H1 (cell line): ENCODE results near the gene SLC5A2. TPM values are rescaled to one million over a fixed set of nuclear protein-coding genes. Genes with fewer than 3 reads are reported as not detected.

Source experiments
- CTCF ChIA-PET: fragments of 300-600 bp; sonication (Branson Sonifier 250); formaldehyde crosslinking; loops from one replicate; lab custom pipeline; 2021; ENCODE audit not compliant: partially characterized antibody; lab: Charles Lee
- POLR2A ChIA-PET: fragments of 300-600 bp; sonication (Branson Sonifier 250); formaldehyde crosslinking; loops from one replicate; lab custom pipeline; 2021; ENCODE audit warnings: inconsistent platforms; ENCODE audit not compliant: partially characterized antibody; lab: Charles Lee
- DNase-seq, 2 experiments: peaks; one replicate each; pipeline versions ENCODE4 v3.0.0 to v3.0.0-alpha.2; 2010 to 2022; ENCODE audit warnings: low spot score in 2 of 2, low read depth in 1 of 2, mixed read lengths in 1 of 2
- FAIRE-seq: peaks from 2 replicates; lab custom pipeline; 2011; peaks lifted over from hg19 to GRCh38; lab: Jason Lieb, UNC
- H2AFZ ChIP-seq: 2 replicates; pipeline ENCODE4 v1.8.1; 2012; ENCODE audit warnings: low read length, inconsistent platforms
- H2AK5ac ChIP-seq: 2 replicates; pipeline ENCODE4 v1.6.1; 2013; ENCODE audit warnings: low read depth, low read length
- H2BK120ac ChIP-seq: replicated peaks from 2 replicates; pipeline ENCODE3; 2013; ENCODE audit warnings: low read depth, low read length, inconsistent platforms
- H2BK12ac ChIP-seq: 2 replicates; pipeline ENCODE4 v1.6.1; 2013; ENCODE audit warnings: low read depth, low read length
- H2BK15ac ChIP-seq: 2 replicates; pipeline ENCODE4 v1.6.1; 2013; ENCODE audit warnings: low read length
- H2BK20ac ChIP-seq: 2 replicates; pipeline ENCODE4 v1.6.1; 2013; ENCODE audit warnings: low read length
- H2BK5ac ChIP-seq: 2 replicates; pipeline ENCODE4 v1.6.1; 2013; ENCODE audit warnings: low read depth, low read length
- H3K14ac ChIP-seq: 2 replicates; pipeline ENCODE4 v1.6.1; 2013; ENCODE audit warnings: inconsistent platforms; ENCODE audit not compliant: insufficient read length
- H3K18ac ChIP-seq: 2 replicates; pipeline ENCODE4 v1.6.1; 2013; ENCODE audit warnings: low read length; ENCODE audit errors: extremely low read depth
- H3K23ac ChIP-seq: 2 replicates; pipeline ENCODE4 v1.6.1; 2013; ENCODE audit warnings: inconsistent platforms; ENCODE audit not compliant: insufficient read length
- H3K23me2 ChIP-seq: 2 replicates; pipeline ENCODE4 v1.6.1; 2013; ENCODE audit warnings: low read depth, low read length
- H3K27ac ChIP-seq: 2 replicates; pipeline ENCODE4 v1.6.1; 2011; ENCODE audit warnings: low read depth, low read length, inconsistent platforms
- H3K27me3 ChIP-seq, 4 experiments: replicated peaks in 1 of 4; 1 replicate in 1 of 4; 2 replicates in 3 of 4; pipeline versions ENCODE4 v1.6.1 to v1.8.1; 2011 to 2013; ENCODE audit warnings: low read length in 3 of 4, mild to moderate bottlenecking in 3 of 4, inconsistent platforms in 2 of 4, mixed read lengths in 2 of 4, moderate library complexity in 1 of 4; ENCODE audit not compliant: control insufficient read depth in 3 of 4, insufficient read depth in 3 of 4; ENCODE audit errors: extremely low read depth in 1 of 4
- H3K36me3 ChIP-seq, 4 experiments: 2 replicates each; pipeline versions ENCODE4 v1.6.1 to v1.8.1; 2011 to 2013; ENCODE audit warnings: mild to moderate bottlenecking in 4 of 4, low read length in 3 of 4, moderate library complexity in 2 of 4, control low read depth in 1 of 4, inconsistent platforms in 1 of 4; ENCODE audit not compliant: insufficient read depth in 4 of 4, control insufficient read depth in 2 of 4
- H3K4ac ChIP-seq: replicated peaks from 2 replicates; pipeline ENCODE3; 2013; ENCODE audit warnings: low read length, low read depth, mixed read lengths, inconsistent platforms; ENCODE audit not compliant: insufficient read length
- H3K4me1 ChIP-seq, 4 experiments: replicated peaks in 1 of 4; 1 replicate in 1 of 4; 2 replicates in 3 of 4; pipeline versions ENCODE4 v1.6.1 to v1.8.1; 2011 to 2013; ENCODE audit warnings: low read length in 3 of 4, inconsistent platforms in 2 of 4, mixed read lengths in 1 of 4; ENCODE audit not compliant: insufficient read depth in 4 of 4, control insufficient read depth in 3 of 4
- H3K4me2 ChIP-seq, 2 experiments: 2 replicates each; pipeline versions ENCODE4 v1.6.1 to v1.8.1; 2011 to 2013; ENCODE audit warnings: low read depth in 2 of 2, low read length in 2 of 2, control low read depth in 1 of 2, inconsistent platforms in 1 of 2, mild to moderate bottlenecking in 1 of 2; ENCODE audit not compliant: insufficient read depth in 1 of 2
- H3K4me3 ChIP-seq, 4 experiments: fragments of 200-600, 300-600 bp in 1 of 4; sonication (generic), shearing (Covaris generic), sonication (Bioruptor Twin) in 1 of 4; 2 replicates each; pipeline versions ENCODE4 v1.5.1 to v1.8.1; 2011 to 2016; ENCODE audit warnings: low read length in 4 of 4, low read depth in 3 of 4, control low read depth in 2 of 4, inconsistent platforms in 2 of 4, mild to moderate bottlenecking in 2 of 4, mixed read lengths in 1 of 4, moderate library complexity in 1 of 4; ENCODE audit not compliant: insufficient read depth in 2 of 4; ENCODE audit errors: extremely low read depth in 1 of 4
- H3K56ac ChIP-seq: replicated peaks from 2 replicates; pipeline ENCODE3; 2013; ENCODE audit warnings: low read depth, mild to moderate bottlenecking, mixed read lengths, low read length, inconsistent platforms; ENCODE audit not compliant: insufficient read length
- H3K79me1 ChIP-seq: 2 replicates; pipeline ENCODE4 v1.6.1; 2013; ENCODE audit warnings: low read depth, low read length, control low read depth
- H3K79me2 ChIP-seq, 2 experiments: 2 replicates each; pipeline versions ENCODE4 v1.6.1 to v1.8.1; 2012 to 2013; ENCODE audit warnings: low read length in 2 of 2, mild to moderate bottlenecking in 2 of 2, inconsistent platforms in 1 of 2; ENCODE audit not compliant: insufficient read depth in 2 of 2, control insufficient read depth in 1 of 2
- H3K9ac ChIP-seq, 4 experiments: replicated peaks in 1 of 4; 1 replicate in 1 of 4; 2 replicates in 3 of 4; pipeline versions ENCODE4 v1.6.1 to v1.8.1; 2011 to 2013; ENCODE audit warnings: low read depth in 3 of 4, low read length in 3 of 4, control low read depth in 2 of 4, mild to moderate bottlenecking in 2 of 4, moderate library complexity in 2 of 4, inconsistent platforms in 1 of 4; ENCODE audit errors: extremely low read depth in 1 of 4
- H3K9me3 ChIP-seq, 2 experiments: 2 replicates each; pipeline versions ENCODE4 v1.6.1 to v1.8.1; 2012 to 2013; ENCODE audit warnings: mild to moderate bottlenecking in 2 of 2, moderate library complexity in 2 of 2, control low read depth in 1 of 2, inconsistent platforms in 1 of 2, low read depth in 1 of 2, low read length in 1 of 2, mixed read lengths in 1 of 2; ENCODE audit not compliant: insufficient read depth in 2 of 2
- H4K20me1 ChIP-seq, 2 experiments: replicated peaks in 1 of 2; 2 replicates each; pipeline versions ENCODE3 to v1.8.1; 2011 to 2013; ENCODE audit warnings: inconsistent platforms in 2 of 2, low read length in 2 of 2, mild to moderate bottlenecking in 1 of 2; ENCODE audit not compliant: insufficient read depth in 2 of 2, control insufficient read depth in 1 of 2
- H4K5ac ChIP-seq: 2 replicates; pipeline ENCODE4 v1.6.1; 2013; ENCODE audit warnings: low read length, low read depth, mixed read lengths, inconsistent platforms; ENCODE audit not compliant: insufficient read length
- H4K8ac ChIP-seq: 2 replicates; pipeline ENCODE4 v1.8.0; 2013; ENCODE audit warnings: mild to moderate bottlenecking, moderate library complexity, low read length, inconsistent platforms; ENCODE audit not compliant: insufficient read depth; ENCODE audit errors: extremely low read depth
- H4K91ac ChIP-seq: replicated peaks from 2 replicates; pipeline ENCODE3; 2013; ENCODE audit warnings: low read length, mixed read lengths, inconsistent platforms; ENCODE audit not compliant: insufficient read length
- BRCA1 ChIP-seq: IDR thresholded peaks from 2 replicates; pipeline ENCODE4 v1.6.1; 2012; ENCODE audit warnings: low read depth, low read length, improper control_type of control experiment
- CBX5 ChIP-seq: fragments of 300-800, 300-1000 bp; sonication (generic); IDR thresholded peaks from 2 replicates; pipeline ENCODE4 v1.7.1; 2016; ENCODE audit warnings: antibody characterized with exemption, low read length, low read depth
- KDM5A ChIP-seq: fragments of 200-600 bp; IDR thresholded peaks from 2 replicates; pipeline ENCODE4 v1.7.1; 2012; ENCODE audit warnings: mild to moderate bottlenecking, low read length, inconsistent platforms, mixed read lengths
- MAFK ChIP-seq: IDR thresholded peaks from 2 replicates; pipeline ENCODE4 v1.6.1; 2012; ENCODE audit warnings: low read depth, mild to moderate bottlenecking, improper control_type of control experiment, low read length
- POU5F1 ChIP-seq: IDR thresholded peaks from 2 replicates; pipeline ENCODE4 v1.6.1; 2011; ENCODE audit warnings: low read depth, mild to moderate bottlenecking, low read length, moderate library complexity
- USF2 ChIP-seq: IDR thresholded peaks from 2 replicates; pipeline ENCODE4 v1.6.1; 2011; ENCODE audit warnings: low read length, improper control_type of control experiment
- WGBS, 2 experiments: shearing (Covaris generic) in 1 of 2; methylation state at CpG; one replicate each; pipeline versions ENCODE4 v1.1.6 to v1.1.7; 2013 to 2015; ENCODE audit warnings: low lambda C conversion rate in 2 of 2, mixed read lengths in 2 of 2, inconsistent platforms in 1 of 2, low coverage in 1 of 2, missing lambda C conversion rate in 1 of 2; ENCODE audit not compliant: insufficient replicate concordance in 2 of 2, insufficient coverage in 1 of 2, insufficient read length in 1 of 2; ENCODE audit errors: extremely low coverage in 1 of 2, missing lambda C conversion rate in 1 of 2; 5-methylcytosine and 5-hydroxymethylcytosine counted together
- polyA plus RNA-seq, 7 experiments: library from polyadenylated mRNA; depleted of rRNA in 3 of 7; stranded (reverse) in 5 of 7; unstranded in 2 of 7; fragments of >200 nt in 5 of 7; fragments of 200-250 nt in 2 of 7; gene quantifications; 1 replicate in 5 of 7; 2 replicates in 1 of 7; 4 replicates in 1 of 7; pipeline versions ENCODE4 v1.2.1 to v1.2.3, GENCODE V29; 2011 to 2013; ENCODE audit warnings: missing spikeins in 2 of 7, mixed read lengths in 2 of 7
- total RNA-seq: library from RNA; stranded (reverse); fragmentation: NEBNext Ultra II Directional; extraction: Animal tissue kit (Norgen Biotek cat#: 25700); gene quantifications from 2 replicates; pipeline ENCODE4 v1.2.1, GENCODE V29; 2021

The SLC5A2 gene
- total and polyA plus RNA-seq, 2 of the 8 experiments (the other 6 are each of a cell fraction or from before 2014, with no cell fraction given): 0.56 to 4.4 TPM

- Histone ChIP-seq H3K4me1 (peaks cover 8 to 28% (median 13%) of the 10 kb centered on the region in 4 experiments), H3K27me3 (no peaks in the 10 kb centered on the region), H3K23ac (no peak overlapping the region), H4K8ac (no peak overlapping the region), H4K5ac (no peak overlapping the region), H4K91ac (no peak overlapping the region), H2BK120ac (no peak overlapping the region), H3K79me2 (peaks cover 0 to 28% of the 10 kb centered on the region in 2 experiments; a peak in 2 of 4 replicates), H3K4ac (no peak overlapping the region), H2BK20ac (no peak overlapping the region), H3K27ac (no peak overlapping the region), H3K4me2 (peak overlapping the region in 1 of 2 experiments; percentile 88; a peak in 2 of 4 replicates), H3K9me3 (no peaks in the 10 kb centered on the region), H3K36me3 (no peaks in the 10 kb centered on the region), H3K23me2 (peaks cover 11% of the 10 kb centered on the region; the same call in 1 of the 2 replicates), H2BK5ac (no peak overlapping the region), H3K14ac (no peak overlapping the region), H3K56ac (no peak overlapping the region), H3K9ac (no peak overlapping the region), H2AK5ac (no peak overlapping the region), H3K18ac (no peak overlapping the region), H3K4me3 (0 out of 8 replicates have a peak overlapping the region, but pooled peaks of 1 of the 4 experiments have one; percentile 73), H2AFZ (no peak overlapping the region), H2BK12ac (no peak overlapping the region), H4K20me1 (peaks cover 14 to 27% of the 10 kb centered on the region in 2 experiments), H2BK15ac (no peak overlapping the region), H3K79me1 (peaks cover 8% of the 10 kb centered on the region)
- FAIRE-seq (no peak), DNase-seq (no peak)
- no peak for TF ChIP-seq KDM5A
- no peak for TF ChIP-seq BRCA1
- no peak for TF ChIP-seq USF2
- TF ChIP-seq POU5F1: no peak
- no peak for TF ChIP-seq MAFK
- TF ChIP-seq CBX5: no peak
- CTCF ChIA-PET: interaction anchor here (0.6 to 3.6 kb wide), 9 partner anchors 13 to 257 kb away, joined by 3 to 25 read pairs (median 9); partner anchors contain the start of gene ZNF843
- POLR2A ChIA-PET: interaction anchor here (0.7 to 4.5 kb wide), 6 partner anchors 8 to 259 kb away, joined by 3 to 40 read pairs (median 9); partner anchors contain the start of gene RUSF1
- WGBS, 2 experiments: 94% methylated on average over 8 of the region's 8 CpGs; no CpG with 5 or more reads in 1 of the 2 experiments
Measured at GRCh38 chr16:31456988-31457360, 25.9 kb upstream of the SLC5A2 start.
